Endothelial cell of umbilical vein (primary cell): ENCODE data around the gene CDH20. TPM values are rescaled to one million over a fixed set of nuclear protein-coding genes. Genes with fewer than 3 reads are reported as not detected.

Experiments used
- BruUV-seq: library from RNA; stranded (reverse); fragments of 400-500 nt; replicated peaks from 2 replicates; lab custom pipeline; 2021; lab: Mats Ljungman, UMichigan
- CTCF ChIA-PET: fragments of 300-600, 350-600 bp; sonication (Branson Sonifier 250); formaldehyde crosslinking; loops from one replicate; lab custom pipeline; 2021; ENCODE audit warnings: antibody characterized with exemption, inconsistent platforms; lab: Charles Lee
- POLR2A ChIA-PET: fragments of 300-600, 350-600 bp; sonication (Branson Sonifier 250); formaldehyde crosslinking; loops from one replicate; lab custom pipeline; 2021; ENCODE audit warnings: antibody characterized with exemption, inconsistent platforms; lab: Charles Lee
- DNase-seq: peaks from one replicate; pipeline ENCODE4 v3.0.0-alpha.2; 2011; ENCODE audit warnings: low read depth, low spot score
- FAIRE-seq: peaks from 2 replicates; lab custom pipeline; 2011; peaks lifted over from hg19 to GRCh38; lab: Jason Lieb, UNC
- H2AFZ ChIP-seq: 2 replicates; pipeline ENCODE4 v1.6.0; 2012; ENCODE audit warnings: low read depth, low read length, control low read depth, inconsistent platforms
- H3K27ac ChIP-seq: 2 replicates; pipeline ENCODE4 v1.5.1; 2011; ENCODE audit warnings: low read depth, mild to moderate bottlenecking, control low read depth, low read length, moderate library complexity; ENCODE audit not compliant: insufficient read depth
- H3K27me3 ChIP-seq, 2 experiments: 2 replicates each; pipeline versions ENCODE4 v1.6.0 to v1.6.1; 2011; ENCODE audit warnings: low read length in 2 of 2, mixed read lengths in 1 of 2; ENCODE audit not compliant: control insufficient read depth in 2 of 2, insufficient read depth in 2 of 2
- H3K36me3 ChIP-seq, 2 experiments: 2 replicates in 1 of 2; 3 replicates in 1 of 2; pipeline ENCODE4 v1.5.1; 2011; ENCODE audit warnings: low read length in 2 of 2, mild to moderate bottlenecking in 1 of 2, moderate library complexity in 1 of 2; ENCODE audit not compliant: control insufficient read depth in 2 of 2, insufficient read depth in 2 of 2; ENCODE audit errors: extremely low read depth in 1 of 2
- H3K4me1 ChIP-seq: 3 replicates; pipeline ENCODE4 v1.5.1; 2011; ENCODE audit warnings: mild to moderate bottlenecking, low read length; ENCODE audit not compliant: control insufficient read depth, insufficient read depth; ENCODE audit errors: extremely low read depth
- H3K4me2 ChIP-seq: 2 replicates; pipeline ENCODE4 v1.6.1; 2011; ENCODE audit warnings: low read length, control low read depth, mixed read lengths; ENCODE audit not compliant: insufficient read depth
- H3K4me3 ChIP-seq, 3 experiments: fragments of 200-600 bp in 1 of 3; sonication (generic), shearing (Covaris generic) in 1 of 3; replicated peaks in 1 of 3; 2 replicates each; pipeline ENCODE4 v1.5.1; 2011 to 2016; ENCODE audit warnings: control low read depth in 3 of 3, low read length in 3 of 3, mild to moderate bottlenecking in 2 of 3, inconsistent platforms in 1 of 3, low read depth in 1 of 3, moderate library complexity in 1 of 3; ENCODE audit not compliant: insufficient read depth in 1 of 3
- H3K79me2 ChIP-seq: 2 replicates; pipeline ENCODE4 v1.6.0; 2012; ENCODE audit warnings: low read length, inconsistent platforms; ENCODE audit not compliant: control insufficient read depth, insufficient read depth
- H3K9ac ChIP-seq: replicated peaks from 2 replicates; pipeline ENCODE3; 2011; ENCODE audit warnings: low read length, control low read depth; ENCODE audit not compliant: insufficient read depth; ENCODE audit errors: extremely low read depth
- H3K9me1 ChIP-seq: replicated peaks from 3 replicates; pipeline ENCODE4 v1.6.0; 2011; ENCODE audit warnings: mild to moderate bottlenecking, low read length; ENCODE audit not compliant: control insufficient read depth, insufficient read depth; ENCODE audit errors: extremely low read depth
- H3K9me3 ChIP-seq: replicated peaks from 2 replicates; pipeline ENCODE4 v1.5.1; 2012; ENCODE audit warnings: low read length, inconsistent platforms; ENCODE audit not compliant: control insufficient read depth, insufficient read depth
- H4K20me1 ChIP-seq: replicated peaks from 2 replicates; pipeline ENCODE3; 2011; ENCODE audit warnings: mild to moderate bottlenecking, low read length; ENCODE audit not compliant: control insufficient read depth, insufficient read depth; ENCODE audit errors: extremely low read depth
- CTCF ChIP-seq, 2 donors: IDR thresholded peaks; 1 replicate in 1 of 2; 2 replicates in 1 of 2; pipeline ENCODE4 v1.5.1; 2011; ENCODE audit warnings: low read length in 2 of 2, mild to moderate bottlenecking in 2 of 2, moderate library complexity in 2 of 2, control low read depth in 1 of 2, inconsistent platforms in 1 of 2, low read depth in 1 of 2; ENCODE audit not compliant: insufficient read depth in 1 of 2; ENCODE audit errors: extremely low read depth in 1 of 2
- EZH2 ChIP-seq: IDR thresholded peaks from 2 replicates; pipeline ENCODE4 v1.6.1; 2012; ENCODE audit warnings: borderline replicate concordance, low read depth, mild to moderate bottlenecking, moderate library complexity, low read length, inconsistent platforms; ENCODE audit not compliant: severe bottlenecking
- FOS ChIP-seq: IDR thresholded peaks from 2 replicates; pipeline ENCODE4 v1.6.1; 2011; ENCODE audit warnings: mild to moderate bottlenecking, low read length, moderate library complexity, borderline replicate concordance; ENCODE audit not compliant: insufficient read depth
- GATA2 ChIP-seq: IDR thresholded peaks from 2 replicates; pipeline ENCODE4 v1.7.0; 2011; ENCODE audit warnings: low read depth, mild to moderate bottlenecking, moderate library complexity, mixed read lengths, low read length; ENCODE audit not compliant: insufficient read length, insufficient read depth
- JUN ChIP-seq: IDR thresholded peaks from 2 replicates; pipeline ENCODE4 v1.6.1; 2011; ENCODE audit warnings: borderline replicate concordance, low read depth; ENCODE audit not compliant: insufficient read length, insufficient read depth
- MYC ChIP-seq: IDR thresholded peaks from one replicate; pipeline ENCODE4 v1.6.1; 2011; ENCODE audit warnings: mild to moderate bottlenecking, low read depth, low read length
- POLR2A ChIP-seq: IDR thresholded peaks from 2 replicates; pipeline ENCODE4 v1.6.1; 2012; ENCODE audit warnings: low read depth, mild to moderate bottlenecking, control low read depth, low read length
- POLR2AphosphoS5 ChIP-seq: IDR thresholded peaks from 2 replicates; pipeline ENCODE4 v1.6.1; 2012; ENCODE audit warnings: low read depth, mild to moderate bottlenecking, control low read depth, low read length, moderate library complexity; ENCODE audit not compliant: insufficient read depth
- dilution Hi-C: fragments of 300-500 bp; cut with MboI; formaldehyde crosslinking; loops from one replicate; pipeline ENCODE4 v1.15.0; 2019; ENCODE audit warnings: low sequenced_read_pairs; ENCODE audit not compliant: extremely low pct_ligation_motif_present
- intact Hi-C: fragments of 100-400 bp; cut with micrococcal nuclease; formaldehyde crosslinking; loops from one replicate; pipeline ENCODE4 v1.10.0; 2022
- polyA plus RNA-seq, 4 experiments: library from polyadenylated mRNA; depleted of rRNA in 3 of 4; stranded (reverse) in 3 of 4; unstranded in 1 of 4; fragments of >200 nt; gene quantifications; 2 replicates each; pipeline versions ENCODE4 v1.2.1 to v1.2.3, GENCODE V29; 2011 to 2012; ENCODE audit warnings: missing spikeins in 1 of 4
- total RNA-seq: library from RNA; stranded (reverse); gene quantifications from 2 replicates; pipeline ENCODE4 v1.2.3, GENCODE V29; 2021
- TF ChIP-seq, protein P1 (sequence below): IDR thresholded peaks from 2 replicates; pipeline ENCODE4 v1.6.1; 2011; ENCODE audit not compliant: insufficient read depth, insufficient read length

CDH20 gene
- total and polyA plus RNA-seq, 2 donors (not counting 3 experiments of a cell fraction or from before 2014, with no cell fraction given): not detected

GRCh38 chr18:61489334-61489733 is 156.1 kb downstream of the CDH20 start:
- no peaks in the 10 kb centered on the region for H3K36me3 ChIP-seq
- POLR2A ChIA-PET: no interaction called here
- no peak for FAIRE-seq
- CTCF ChIA-PET: interaction anchor here (1.0 to 2.8 kb wide), 4 partner anchors 13 to 681 kb away, joined by 3 to 20 read pairs (median 6); no protein-coding TSS in a partner anchor
- DNase-seq: no peak
- intact Hi-C loops: no loop called here
- no peaks in the 10 kb centered on the region for H3K9me1 ChIP-seq
- H2AFZ ChIP-seq: no peak overlapping the region
- H3K4me3 ChIP-seq: no peak overlapping the region
- H3K79me2 ChIP-seq: no peaks in the 10 kb centered on the region
- H3K9me3 ChIP-seq: no peaks in the 10 kb centered on the region
- no peaks in the 10 kb centered on the region for H3K4me1 ChIP-seq
- no peak overlapping the region for H3K27ac ChIP-seq
- no TSS peak for BruUV-seq
- H3K9ac ChIP-seq: no peak overlapping the region
- TF ChIP-seq POLR2AphosphoS5 (no peak), GATA2 (no peak), FOS (no peak), POLR2A (no peak), MYC (no peak), JUN (no peak), CTCF (IDR thresholded peaks at IDR 0.05; ENCODE audit: extremely low read depth in 1 of 2, insufficient read depth in 1 of 2, low read depth in 1 of 2, low read length in 2 of 2) (no peak), EZH2 (no peak)
- TF ChIP-seq, protein P1, sequence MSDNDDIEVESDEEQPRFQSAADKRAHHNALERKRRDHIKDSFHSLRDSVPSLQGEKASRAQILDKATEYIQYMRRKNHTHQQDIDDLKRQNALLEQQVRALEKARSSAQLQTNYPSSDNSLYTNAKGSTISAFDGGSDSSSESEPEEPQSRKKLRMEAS: no peak
- no peak overlapping the region for H3K4me2 ChIP-seq
- dilution Hi-C loops: no loop called here
- no peaks in the 10 kb centered on the region for H4K20me1 ChIP-seq
- H3K27me3 ChIP-seq: peaks cover 2 to 11% of the 10 kb centered on the region in 2 experiments
